ENCODE measurements around the gene KRT31. TPM values are rescaled to one million over a fixed set of nuclear protein-coding genes. Genes with fewer than 3 reads are reported as not detected.

The KRT31 gene
- total and polyA plus RNA-seq, 2 of the 8 experiments (the other 6 are each of a cell fraction or from before 2014, with no cell fraction given) = not detected

DNA sequence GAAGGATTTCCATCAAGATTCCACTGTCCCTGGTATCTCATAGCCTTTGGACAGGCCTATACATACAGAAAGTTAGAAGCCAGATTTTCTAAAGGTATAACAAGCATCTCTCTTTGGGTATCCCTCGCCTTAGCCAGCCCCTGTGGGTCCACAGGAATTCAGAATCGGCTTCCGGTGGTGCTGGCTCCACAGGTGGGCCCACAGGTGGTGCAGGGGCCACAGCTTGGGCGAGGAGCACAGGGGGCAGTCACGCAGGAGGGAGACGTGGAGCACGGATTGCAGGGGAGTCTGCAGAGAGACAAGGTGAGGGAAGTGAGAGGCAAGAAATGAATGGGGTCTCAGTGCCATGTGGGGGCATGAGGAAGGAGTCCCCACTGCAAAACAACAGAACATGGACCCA is 39.8 kb upstream of the KRT31 start (continued):
- TF ChIP-seq EP300 (IDR thresholded peaks at IDR 0.05; ENCODE audit: borderline replicate concordance in 1 of 2, low read depth in 2 of 2, low read length in 2 of 2) (no peak), SIRT6 (IDR thresholded peaks at IDR 0.05; ENCODE audit: low read length) (no peak)
